HEK293 (cell line): ENCODE data around the gene LRCH1.

Source experiments
- CTCF ChIP-seq: fragments of 450-650 bp; formaldehyde crosslinking; IDR thresholded peaks from 2 replicates; pipeline ENCODE4 v1.5.1; 2016; ENCODE audit warnings: missing biosample characterization, missing genetic modification characterization
- PRDM10 ChIP-seq: fragments of 450-650 bp; formaldehyde crosslinking; IDR thresholded peaks from 2 replicates; pipeline ENCODE4 v1.5.1; 2016; ENCODE audit warnings: missing biosample characterization, missing genetic modification characterization
- TSHZ1 ChIP-seq: fragments of 450-650 bp; formaldehyde crosslinking; IDR thresholded peaks from 2 replicates; pipeline ENCODE4 v1.5.1; 2016; ENCODE audit warnings: missing biosample characterization, missing genetic modification characterization, borderline replicate concordance
- ZNF274 ChIP-seq, 2 experiments: fragments of 200-500 bp in 1 of 2; fragments of 450-650 bp in 1 of 2; sonication (Bioruptor generic) in 1 of 2; formaldehyde crosslinking in 1 of 2; IDR thresholded peaks; 2 replicates each; pipeline versions ENCODE4 v1.5.1 to v1.6.1; 2014 to 2016; ENCODE audit warnings: borderline replicate concordance in 1 of 2, inconsistent platforms in 1 of 2, low read length in 1 of 2, missing biosample characterization in 1 of 2, missing genetic modification characterization in 1 of 2
- ZNF560 ChIP-seq: fragments of 450-650 bp; formaldehyde crosslinking; IDR thresholded peaks from 2 replicates; pipeline ENCODE4 v1.5.1; 2017; ENCODE audit warnings: missing biosample characterization, missing genetic modification characterization, borderline replicate concordance
- ZNF654 ChIP-seq: fragments of 450-650 bp; formaldehyde crosslinking; IDR thresholded peaks from 2 replicates; pipeline ENCODE4 v1.5.1; 2016; ENCODE audit warnings: low read depth, missing biosample characterization, missing genetic modification characterization
- ZNF76 ChIP-seq: fragments of 450-650 bp; formaldehyde crosslinking; IDR thresholded peaks from 2 replicates; pipeline ENCODE4; 2016; ENCODE audit warnings: low read depth, missing biosample characterization, missing genetic modification characterization, borderline replicate concordance
- ZNF776 ChIP-seq: fragments of 450-650 bp; formaldehyde crosslinking; IDR thresholded peaks from 2 replicates; pipeline ENCODE4 v1.5.0; 2017; ENCODE audit warnings: missing biosample characterization, missing genetic modification characterization, borderline replicate concordance

GRCh38 chr13:46562152-46562551, 9.2 kb downstream of the LRCH1 start:
- TF ChIP-seq ZNF654 (tag by site-specific recombination) (no peak), TSHZ1 (tag by site-specific recombination) (no peak), ZNF560 (tag by site-specific recombination) (no peak), PRDM10 (tag by site-specific recombination) (no peak), ZNF274 (IDR thresholded peaks at IDR 0.05; ENCODE audit: low read length) (no peak), ZNF274 (tag by site-specific recombination; IDR thresholded peaks at IDR 0.05; ENCODE audit: borderline replicate concordance) (no peak), CTCF (tag by site-specific recombination) (no peak), ZNF776 (tag by site-specific recombination) (no peak), ZNF76 (tag by site-specific recombination) (no peak)
